ENCODE data around the gene ICA1L.
"Not testable (repeated sequence)": the region's sequence is repeated elsewhere in the genome, so short reads cannot be mapped to it uniquely, and the experiment has no call there.

DNA sequence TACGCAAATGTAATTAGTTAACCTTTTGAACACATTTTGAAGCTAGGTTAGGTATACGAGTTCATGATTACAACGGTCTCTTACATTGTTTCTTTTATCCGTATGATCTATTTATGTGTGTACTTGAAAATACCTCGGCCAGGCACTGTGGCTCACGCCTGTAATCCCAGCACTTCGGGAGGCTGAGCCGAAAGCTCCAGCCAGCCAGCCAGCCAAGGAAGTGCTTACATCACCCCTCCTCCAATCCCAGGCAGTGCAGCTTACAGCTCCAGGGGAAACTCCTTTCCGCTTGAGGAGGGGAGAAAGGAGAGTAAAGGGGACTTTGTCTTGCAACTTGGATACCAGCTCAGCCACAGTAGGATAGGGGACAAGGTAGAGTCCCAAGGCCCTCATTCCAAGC lies 65.7 kb downstream of the ICA1L start:
- not testable (repeated sequence) for TF ChIP-seq GABPA (IDR thresholded peaks at IDR 0.05; ENCODE audit: low read depth); RAD21 (IDR thresholded peaks at IDR 0.05; ENCODE audit: low read length); RCOR1 (IDR thresholded peaks at IDR 0.05; ENCODE audit: low read length); YY1 (IDR thresholded peaks at IDR 0.05; ENCODE audit: low read depth); MXI1 (IDR thresholded peaks at IDR 0.05; ENCODE audit: low read depth, low read length); FOXJ3 (CRISPR knock-in tag; IDR thresholded peaks at IDR 0.05)
- TF ChIP-seq, protein P1, sequence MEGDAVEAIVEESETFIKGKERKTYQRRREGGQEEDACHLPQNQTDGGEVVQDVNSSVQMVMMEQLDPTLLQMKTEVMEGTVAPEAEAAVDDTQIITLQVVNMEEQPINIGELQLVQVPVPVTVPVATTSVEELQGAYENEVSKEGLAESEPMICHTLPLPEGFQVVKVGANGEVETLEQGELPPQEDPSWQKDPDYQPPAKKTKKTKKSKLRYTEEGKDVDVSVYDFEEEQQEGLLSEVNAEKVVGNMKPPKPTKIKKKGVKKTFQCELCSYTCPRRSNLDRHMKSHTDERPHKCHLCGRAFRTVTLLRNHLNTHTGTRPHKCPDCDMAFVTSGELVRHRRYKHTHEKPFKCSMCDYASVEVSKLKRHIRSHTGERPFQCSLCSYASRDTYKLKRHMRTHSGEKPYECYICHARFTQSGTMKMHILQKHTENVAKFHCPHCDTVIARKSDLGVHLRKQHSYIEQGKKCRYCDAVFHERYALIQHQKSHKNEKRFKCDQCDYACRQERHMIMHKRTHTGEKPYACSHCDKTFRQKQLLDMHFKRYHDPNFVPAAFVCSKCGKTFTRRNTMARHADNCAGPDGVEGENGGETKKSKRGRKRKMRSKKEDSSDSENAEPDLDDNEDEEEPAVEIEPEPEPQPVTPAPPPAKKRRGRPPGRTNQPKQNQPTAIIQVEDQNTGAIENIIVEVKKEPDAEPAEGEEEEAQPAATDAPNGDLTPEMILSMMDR (IDR thresholded peaks at IDR 0.05): not testable (repeated sequence)
- TF ChIP-seq, protein P2, sequence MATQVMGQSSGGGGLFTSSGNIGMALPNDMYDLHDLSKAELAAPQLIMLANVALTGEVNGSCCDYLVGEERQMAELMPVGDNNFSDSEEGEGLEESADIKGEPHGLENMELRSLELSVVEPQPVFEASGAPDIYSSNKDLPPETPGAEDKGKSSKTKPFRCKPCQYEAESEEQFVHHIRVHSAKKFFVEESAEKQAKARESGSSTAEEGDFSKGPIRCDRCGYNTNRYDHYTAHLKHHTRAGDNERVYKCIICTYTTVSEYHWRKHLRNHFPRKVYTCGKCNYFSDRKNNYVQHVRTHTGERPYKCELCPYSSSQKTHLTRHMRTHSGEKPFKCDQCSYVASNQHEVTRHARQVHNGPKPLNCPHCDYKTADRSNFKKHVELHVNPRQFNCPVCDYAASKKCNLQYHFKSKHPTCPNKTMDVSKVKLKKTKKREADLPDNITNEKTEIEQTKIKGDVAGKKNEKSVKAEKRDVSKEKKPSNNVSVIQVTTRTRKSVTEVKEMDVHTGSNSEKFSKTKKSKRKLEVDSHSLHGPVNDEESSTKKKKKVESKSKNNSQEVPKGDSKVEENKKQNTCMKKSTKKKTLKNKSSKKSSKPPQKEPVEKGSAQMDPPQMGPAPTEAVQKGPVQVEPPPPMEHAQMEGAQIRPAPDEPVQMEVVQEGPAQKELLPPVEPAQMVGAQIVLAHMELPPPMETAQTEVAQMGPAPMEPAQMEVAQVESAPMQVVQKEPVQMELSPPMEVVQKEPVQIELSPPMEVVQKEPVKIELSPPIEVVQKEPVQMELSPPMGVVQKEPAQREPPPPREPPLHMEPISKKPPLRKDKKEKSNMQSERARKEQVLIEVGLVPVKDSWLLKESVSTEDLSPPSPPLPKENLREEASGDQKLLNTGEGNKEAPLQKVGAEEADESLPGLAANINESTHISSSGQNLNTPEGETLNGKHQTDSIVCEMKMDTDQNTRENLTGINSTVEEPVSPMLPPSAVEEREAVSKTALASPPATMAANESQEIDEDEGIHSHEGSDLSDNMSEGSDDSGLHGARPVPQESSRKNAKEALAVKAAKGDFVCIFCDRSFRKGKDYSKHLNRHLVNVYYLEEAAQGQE (IDR thresholded peaks at IDR 0.05; ENCODE audit: low read depth, low read length): not testable (repeated sequence)
